ENCODE data around the gene ARFGAP3.

DNA sequence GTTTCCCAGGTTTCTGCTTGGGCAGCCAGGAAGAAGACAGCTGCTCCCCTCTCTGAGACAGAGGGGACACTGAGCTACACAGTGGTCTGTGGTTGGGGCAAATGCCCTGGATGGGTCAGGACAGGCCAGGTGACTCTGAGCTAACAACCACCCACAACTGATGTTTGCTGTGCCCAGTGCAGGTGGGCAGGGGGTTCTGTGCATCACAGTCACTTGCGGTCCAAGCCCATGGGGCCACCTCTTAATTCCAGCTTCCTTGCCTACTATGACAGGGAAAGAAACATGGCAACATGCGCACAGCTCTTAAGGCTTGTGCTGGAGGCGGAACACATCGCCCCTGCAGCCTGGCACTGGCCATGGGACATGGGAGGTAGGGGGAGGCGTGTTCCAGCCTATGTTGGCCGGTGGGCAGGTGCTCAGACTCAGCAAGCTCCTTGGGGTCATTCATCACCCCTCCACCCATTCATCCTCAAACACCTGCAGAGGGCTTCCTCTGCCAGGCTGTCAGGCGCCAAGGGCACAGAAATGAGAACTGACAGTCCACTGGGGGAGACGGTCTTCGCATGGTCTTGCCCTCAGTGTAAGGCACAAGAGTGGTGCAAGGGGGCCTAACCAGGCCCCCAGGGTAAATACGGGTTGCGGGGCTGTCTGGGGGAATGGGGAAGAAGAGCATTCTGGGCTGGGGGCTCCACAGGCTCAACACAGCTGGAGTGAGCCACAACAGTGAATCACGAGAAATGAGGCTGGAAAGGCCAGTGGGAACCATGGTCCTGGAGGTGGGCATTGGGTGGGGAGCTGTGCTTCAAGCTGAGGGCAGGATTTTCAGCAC, 55.6 kb downstream of the ARFGAP3 start:
- TF ChIP-seq POLR2A (IDR thresholded peaks at IDR 0.05), result no peak
- TF ChIP-seq, protein P1, sequence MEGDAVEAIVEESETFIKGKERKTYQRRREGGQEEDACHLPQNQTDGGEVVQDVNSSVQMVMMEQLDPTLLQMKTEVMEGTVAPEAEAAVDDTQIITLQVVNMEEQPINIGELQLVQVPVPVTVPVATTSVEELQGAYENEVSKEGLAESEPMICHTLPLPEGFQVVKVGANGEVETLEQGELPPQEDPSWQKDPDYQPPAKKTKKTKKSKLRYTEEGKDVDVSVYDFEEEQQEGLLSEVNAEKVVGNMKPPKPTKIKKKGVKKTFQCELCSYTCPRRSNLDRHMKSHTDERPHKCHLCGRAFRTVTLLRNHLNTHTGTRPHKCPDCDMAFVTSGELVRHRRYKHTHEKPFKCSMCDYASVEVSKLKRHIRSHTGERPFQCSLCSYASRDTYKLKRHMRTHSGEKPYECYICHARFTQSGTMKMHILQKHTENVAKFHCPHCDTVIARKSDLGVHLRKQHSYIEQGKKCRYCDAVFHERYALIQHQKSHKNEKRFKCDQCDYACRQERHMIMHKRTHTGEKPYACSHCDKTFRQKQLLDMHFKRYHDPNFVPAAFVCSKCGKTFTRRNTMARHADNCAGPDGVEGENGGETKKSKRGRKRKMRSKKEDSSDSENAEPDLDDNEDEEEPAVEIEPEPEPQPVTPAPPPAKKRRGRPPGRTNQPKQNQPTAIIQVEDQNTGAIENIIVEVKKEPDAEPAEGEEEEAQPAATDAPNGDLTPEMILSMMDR (IDR thresholded peaks at IDR 0.05 in 4 of 5, conservative IDR thresholded peaks at IDR 0.05 in 1 of 5), result no peak
